ENCODE data around the gene PTPN1. TPM values are rescaled to one million over a fixed set of nuclear protein-coding genes. Genes with fewer than 3 reads are reported as not detected.
"Not testable (repeated sequence)": the region's sequence is repeated elsewhere in the genome, so short reads cannot be mapped to it uniquely, and the experiment has no call there.

Gene PTPN1
- total RNA-seq, 3 donors from 2014 or later: 72.0 to 87.9 (median 72.3) TPM

DNA sequence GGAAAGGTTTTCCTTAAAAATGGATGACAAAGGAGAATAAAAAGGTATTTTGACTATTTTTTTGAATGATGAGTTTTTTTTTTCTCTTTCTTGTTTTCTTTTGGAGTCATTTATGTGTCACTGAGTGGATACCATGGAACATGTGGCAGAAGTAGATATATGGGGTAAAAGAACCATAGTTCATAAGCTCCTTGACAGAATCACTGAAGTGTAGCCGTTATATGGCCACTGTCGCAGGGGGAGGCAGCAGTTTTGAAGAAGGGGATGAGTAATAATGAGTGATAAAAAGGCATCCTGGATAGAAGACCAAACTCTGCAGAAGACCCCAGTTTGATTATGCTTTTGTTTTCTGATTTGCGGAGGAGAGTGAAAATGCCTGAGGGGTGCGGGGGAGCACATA, 15.5 kb downstream of the PTPN1 start:
- DNase-seq: no peak
- no peaks in the 10 kb centered on the region for H3K27me3 Mint-ChIP-seq (ENCODE audit: low read depth)
- no peak for ATAC-seq
- H3K36me3 Mint-ChIP-seq (ENCODE audit: insufficient read depth): peaks cover 14% of the 10 kb centered on the region
- peaks cover 31% of the 10 kb centered on the region for H3K4me1 Mint-ChIP-seq (ENCODE audit: low read depth)
- H3K9me3 Mint-ChIP-seq: no peaks in the 10 kb centered on the region
- no peak overlapping the region for H3K4me3 Mint-ChIP-seq

DNA sequence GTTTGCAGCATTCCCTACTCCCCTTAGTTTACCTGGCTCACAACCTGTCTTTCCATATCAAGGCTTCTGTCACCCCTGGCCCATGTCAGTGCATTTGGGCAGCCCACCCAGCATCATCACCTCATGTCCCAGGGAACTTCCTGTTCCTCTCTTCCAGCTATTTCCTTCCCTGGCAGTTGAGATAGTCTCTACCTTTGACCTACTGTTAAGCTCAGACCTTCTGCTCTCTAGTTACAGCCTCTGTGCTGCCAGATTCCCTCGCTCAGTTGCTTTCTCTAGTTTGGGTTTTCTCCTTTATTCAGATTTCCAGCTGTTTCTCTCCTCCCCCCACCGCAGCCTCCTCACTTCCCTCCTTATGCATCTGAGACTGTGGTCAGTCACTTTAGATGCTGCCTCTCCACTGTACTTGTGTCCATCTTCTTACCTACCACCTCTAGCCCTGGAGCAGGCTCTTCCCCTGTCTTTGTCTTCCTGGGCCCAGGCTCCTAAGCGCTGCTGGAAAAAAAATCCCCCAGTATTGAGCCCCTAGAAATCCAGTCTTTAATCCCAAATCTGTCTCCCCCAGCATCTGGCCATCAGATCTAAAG, 16.3 kb downstream of the PTPN1 start:
- no peak for ATAC-seq
- H3K9me3 Mint-ChIP-seq: no peaks in the 10 kb centered on the region
- peaks cover 26% of the 10 kb centered on the region for H3K4me1 Mint-ChIP-seq (ENCODE audit: low read depth)
- peaks cover 13% of the 10 kb centered on the region for H3K36me3 Mint-ChIP-seq (ENCODE audit: insufficient read depth)
- H3K27me3 Mint-ChIP-seq (ENCODE audit: low read depth): no peaks in the 10 kb centered on the region
- H3K4me3 Mint-ChIP-seq: no peak overlapping the region
- DNase-seq: no peak

DNA sequence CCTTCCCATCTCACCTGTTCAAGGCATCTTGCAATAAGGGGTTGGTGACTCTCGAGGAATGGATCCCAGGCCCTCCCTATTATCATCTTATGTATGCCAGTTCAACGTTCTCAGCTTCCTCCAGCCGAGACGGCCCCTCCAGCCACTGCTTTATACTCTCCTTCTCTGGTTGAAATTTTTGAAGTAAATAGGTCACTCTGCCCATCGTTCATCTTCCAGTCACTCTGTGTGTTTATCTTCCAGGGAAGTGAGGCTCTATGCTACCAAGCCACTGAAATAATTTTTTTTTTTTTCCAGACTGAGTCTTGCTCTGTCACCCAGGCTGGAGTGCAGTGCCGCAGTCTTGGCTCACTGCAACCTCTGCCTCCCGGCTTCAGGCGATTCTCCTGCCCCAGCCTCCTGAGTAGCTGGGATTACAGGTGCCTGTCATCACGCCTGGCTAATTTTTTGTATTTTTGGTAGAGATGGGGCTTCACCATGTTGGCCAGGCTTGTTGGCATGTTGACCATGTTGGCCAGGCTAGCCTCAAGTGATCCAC, 17.0 kb downstream of the PTPN1 start:
- no peak for ATAC-seq
- peaks cover 26% of the 10 kb centered on the region for H3K4me1 Mint-ChIP-seq (ENCODE audit: low read depth)
- H3K36me3 Mint-ChIP-seq (ENCODE audit: insufficient read depth): peaks cover 12% of the 10 kb centered on the region
- H3K9me3 Mint-ChIP-seq: no peaks in the 10 kb centered on the region
- no peak for DNase-seq
- H3K4me3 Mint-ChIP-seq: no peak overlapping the region
- H3K27me3 Mint-ChIP-seq (ENCODE audit: low read depth): no peaks in the 10 kb centered on the region

- peaks cover 10% of the 10 kb centered on the region for H3K36me3 Mint-ChIP-seq (ENCODE audit: insufficient read depth)
- H3K27me3 Mint-ChIP-seq (ENCODE audit: low read depth): no peaks in the 10 kb centered on the region
- ATAC-seq: no peak
- no peak for DNase-seq
- H3K9me3 Mint-ChIP-seq: no peaks in the 10 kb centered on the region
- no peak overlapping the region for H3K4me3 Mint-ChIP-seq
- peaks cover 30% of the 10 kb centered on the region for H3K4me1 Mint-ChIP-seq (ENCODE audit: low read depth)
Observed at GRCh38 chr20:50528129-50528528, 17.9 kb downstream of the PTPN1 start.

DNA sequence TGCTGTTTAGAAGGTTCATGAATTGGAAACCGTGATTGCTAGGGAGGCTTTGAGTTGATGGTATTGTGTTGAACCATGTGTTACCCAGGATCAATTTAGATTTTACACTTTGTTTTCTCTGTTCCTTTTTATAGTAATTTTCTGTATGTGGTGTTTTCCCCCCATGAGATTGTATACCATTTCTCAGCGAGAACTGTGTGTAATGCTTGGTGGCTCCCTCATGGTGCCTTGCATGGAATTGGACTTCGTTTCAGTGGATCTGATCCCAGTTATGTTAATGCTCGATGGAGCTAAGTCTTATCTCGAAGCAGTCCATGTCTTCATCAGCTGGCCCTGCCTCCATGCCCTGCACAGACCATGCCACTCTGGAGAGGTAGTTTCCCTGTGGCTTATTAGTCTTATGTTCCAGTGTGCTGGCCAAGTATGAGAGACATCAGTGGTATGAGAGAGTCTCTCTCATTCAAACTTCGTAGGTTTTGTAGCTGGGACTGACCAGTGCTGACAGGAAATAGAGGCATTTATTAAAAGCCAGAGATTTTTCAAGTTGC, 18.7 kb downstream of the PTPN1 start:
- Mint-ChIP-seq H3K27me3 (ENCODE audit: low read depth) (no peaks in the 10 kb centered on the region), H3K9me3 (no peaks in the 10 kb centered on the region), H3K4me3 (no peak overlapping the region), H3K36me3 (ENCODE audit: insufficient read depth) (peaks cover 10% of the 10 kb centered on the region), H3K4me1 (ENCODE audit: low read depth) (peaks cover 29% of the 10 kb centered on the region)
- ATAC-seq (peak; percentile 51 to 58), DNase-seq (no peak)

- peaks cover 45% of the 10 kb centered on the region for H3K4me1 Mint-ChIP-seq (ENCODE audit: low read depth)
- no peak overlapping the region for H3K4me3 Mint-ChIP-seq
- no peaks in the 10 kb centered on the region for H3K9me3 Mint-ChIP-seq
Observed at GRCh38 chr20:50532221-50532620, 22.0 kb downstream of the PTPN1 start.

DNA sequence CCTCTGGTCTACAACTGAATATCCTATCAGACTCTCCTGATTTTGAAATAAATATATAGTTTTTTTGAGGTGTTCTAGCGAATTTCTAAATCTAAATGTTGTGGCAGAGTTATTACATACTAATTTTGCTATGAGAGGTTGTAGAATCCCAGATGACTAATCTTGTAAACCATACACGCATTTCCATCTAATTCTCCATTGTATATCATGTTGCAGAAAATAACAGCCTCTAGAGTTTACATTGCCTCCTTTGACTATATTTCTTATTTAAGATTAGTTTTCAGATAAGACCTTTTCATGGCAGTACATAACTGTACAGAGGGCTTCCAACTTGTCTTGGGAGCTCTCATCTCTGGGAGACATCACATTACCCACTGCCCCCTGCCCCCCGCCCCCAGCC, 22.9 kb downstream of the PTPN1 start:
- H3K27me3 Mint-ChIP-seq (ENCODE audit: low read depth): no peaks in the 10 kb centered on the region
- ATAC-seq (peak in 1 of 2 donors; percentile 28), DNase-seq (no peak)
- peaks cover 53% of the 10 kb centered on the region for H3K4me1 Mint-ChIP-seq (ENCODE audit: low read depth)
- no peaks in the 10 kb centered on the region for H3K9me3 Mint-ChIP-seq
- no peak overlapping the region for H3K4me3 Mint-ChIP-seq
- H3K36me3 Mint-ChIP-seq (ENCODE audit: insufficient read depth): peaks cover 16% of the 10 kb centered on the region

More at GRCh38 chr20:50532221-50532620, 22.0 kb downstream of the PTPN1 start:
- ATAC-seq: no peak
- H3K27me3 Mint-ChIP-seq (ENCODE audit: low read depth): no peaks in the 10 kb centered on the region
- H3K36me3 Mint-ChIP-seq (ENCODE audit: insufficient read depth): peaks cover 11% of the 10 kb centered on the region
- DNase-seq: no peak

- Mint-ChIP-seq H3K27me3 (ENCODE audit: low read depth) (no peaks in the 10 kb centered on the region), H3K36me3 (ENCODE audit: insufficient read depth) (peaks cover 16% of the 10 kb centered on the region), H3K4me3 (no peak overlapping the region), H3K9me3 (no peaks in the 10 kb centered on the region), H3K4me1 (ENCODE audit: low read depth) (peaks cover 57% of the 10 kb centered on the region)
- ATAC-seq (no peak), DNase-seq (no peak)
Observed at GRCh38 chr20:50533464-50533863, 23.3 kb downstream of the PTPN1 start.

DNA sequence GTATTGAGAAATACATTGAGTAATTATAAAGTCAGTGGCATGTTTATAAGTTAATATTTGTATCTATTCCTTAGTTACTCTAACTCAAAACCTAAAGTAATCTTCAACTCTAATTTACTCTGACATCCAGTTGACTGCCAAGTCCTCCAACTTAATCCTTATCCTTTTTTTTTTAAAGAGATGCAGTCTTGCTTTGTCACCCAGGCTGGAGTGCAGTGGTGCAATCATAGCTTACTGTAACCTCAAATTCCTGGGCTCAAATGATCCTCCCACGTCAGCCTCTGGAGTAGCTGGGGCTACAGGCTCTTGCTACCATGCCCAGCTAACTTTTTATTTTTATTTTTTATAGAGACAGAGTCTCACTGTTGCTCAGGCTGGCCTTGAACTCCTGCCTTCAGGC, 24.4 kb downstream of the PTPN1 start:
- Mint-ChIP-seq H3K4me1 (ENCODE audit: low read depth) (peaks cover 62% of the 10 kb centered on the region), H3K36me3 (ENCODE audit: insufficient read depth) (peaks cover 10% of the 10 kb centered on the region), H3K9me3 (no peaks in the 10 kb centered on the region), H3K4me3 (no peak overlapping the region), H3K27me3 (ENCODE audit: low read depth) (no peaks in the 10 kb centered on the region)
- ATAC-seq (no peak), DNase-seq (no peak)

DNA sequence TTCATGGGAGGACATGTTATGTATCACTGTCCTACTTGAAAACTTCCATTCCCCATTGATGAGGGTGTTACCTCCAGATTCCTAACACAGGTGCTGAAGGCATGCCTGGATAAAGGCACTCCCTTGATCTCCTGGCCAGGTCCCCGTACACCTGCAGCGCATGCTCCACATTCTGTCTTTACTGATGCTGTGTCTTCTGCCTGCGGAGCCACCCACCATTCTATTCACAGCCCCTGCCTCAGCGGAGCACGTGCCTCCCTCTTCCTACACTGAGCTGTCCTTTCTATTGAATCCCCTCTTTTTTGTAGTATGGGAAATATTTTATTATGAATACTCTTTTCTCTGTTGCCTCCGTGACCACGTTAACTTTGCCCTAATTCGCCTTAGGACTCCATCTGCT, 25.0 kb downstream of the PTPN1 start:
- H3K9me3 Mint-ChIP-seq: no peaks in the 10 kb centered on the region
- H3K4me3 Mint-ChIP-seq: no peak overlapping the region
- no peak for DNase-seq

DNA sequence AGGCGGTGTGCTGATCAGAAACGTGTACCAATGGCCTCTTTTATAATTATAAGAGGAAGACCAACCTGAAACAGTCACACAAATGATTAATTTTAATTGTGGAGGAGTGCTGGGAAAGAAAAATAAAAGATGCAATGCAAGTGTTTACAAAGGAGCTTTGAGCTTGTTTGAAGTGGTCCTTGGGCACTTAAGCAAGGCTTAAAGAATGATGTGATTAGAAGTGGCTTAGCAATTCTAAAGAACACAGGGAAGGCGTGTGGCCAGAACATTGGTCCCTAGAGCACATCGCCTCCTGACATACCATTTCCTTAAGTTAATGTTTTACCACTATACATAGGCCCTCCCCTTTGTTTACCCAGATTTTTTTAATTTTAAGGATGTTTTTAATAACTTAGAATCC, 26.1 kb downstream of the PTPN1 start:
- Mint-ChIP-seq H3K4me1 (ENCODE audit: low read depth) (peaks cover 71% of the 10 kb centered on the region), H3K9me3 (no peaks in the 10 kb centered on the region)
- DNase-seq: no peak

More for the DNA sequence above, 25.0 kb downstream of the PTPN1 start:
- Mint-ChIP-seq H3K27me3 (ENCODE audit: low read depth) (no peaks in the 10 kb centered on the region), H3K36me3 (ENCODE audit: insufficient read depth) (peaks cover 10% of the 10 kb centered on the region), H3K4me1 (ENCODE audit: low read depth) (peaks cover 63% of the 10 kb centered on the region)
- ATAC-seq: no peak

GRCh38 chr20:50537546-50538201, 27.5 kb downstream of the PTPN1 start:
- H3K27me3 Mint-ChIP-seq (ENCODE audit: low read depth): no peaks in the 10 kb centered on the region
- peak overlapping the region; percentile 1 for H3K4me3 Mint-ChIP-seq
- DNase-seq (no peak), ATAC-seq (no peak)
- peaks cover 8% of the 10 kb centered on the region for H3K36me3 Mint-ChIP-seq (ENCODE audit: insufficient read depth)
- peaks cover 73% of the 10 kb centered on the region for H3K4me1 Mint-ChIP-seq (ENCODE audit: low read depth)
- no peaks in the 10 kb centered on the region for H3K9me3 Mint-ChIP-seq

More for the DNA sequence above, 26.1 kb downstream of the PTPN1 start:
- Mint-ChIP-seq H3K4me3 (no peak overlapping the region), H3K36me3 (ENCODE audit: insufficient read depth) (peaks cover 10% of the 10 kb centered on the region), H3K27me3 (ENCODE audit: low read depth) (no peaks in the 10 kb centered on the region)
- ATAC-seq: no peak

DNA sequence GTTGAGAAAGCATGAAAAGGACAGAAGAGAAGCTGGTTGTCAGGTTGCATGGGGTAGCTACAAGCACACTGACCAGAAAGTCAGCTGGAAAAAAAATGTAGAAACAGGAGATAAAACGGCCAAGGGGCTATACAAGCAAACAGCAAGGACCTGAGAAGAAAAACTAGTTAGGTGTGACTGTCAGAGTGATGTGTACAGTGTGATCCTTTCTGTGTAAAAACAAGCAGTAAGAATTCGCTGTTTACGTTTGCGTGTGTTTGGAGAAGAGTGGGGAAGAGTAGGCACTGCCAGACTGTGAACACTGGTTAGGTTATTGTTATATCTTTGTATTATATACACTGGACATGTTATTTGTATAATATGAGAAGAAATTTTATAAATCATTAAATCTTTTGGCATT, 28.1 kb downstream of the PTPN1 start:
- H3K4me1 Mint-ChIP-seq (ENCODE audit: low read depth): peaks cover 71% of the 10 kb centered on the region
- no peak for DNase-seq
- H3K36me3 Mint-ChIP-seq (ENCODE audit: insufficient read depth): peaks cover 8% of the 10 kb centered on the region
- H3K27me3 Mint-ChIP-seq (ENCODE audit: low read depth): no peaks in the 10 kb centered on the region
- ATAC-seq: no peak
- peak overlapping the region; percentile 1 for H3K4me3 Mint-ChIP-seq
- H3K9me3 Mint-ChIP-seq: no peaks in the 10 kb centered on the region

DNA sequence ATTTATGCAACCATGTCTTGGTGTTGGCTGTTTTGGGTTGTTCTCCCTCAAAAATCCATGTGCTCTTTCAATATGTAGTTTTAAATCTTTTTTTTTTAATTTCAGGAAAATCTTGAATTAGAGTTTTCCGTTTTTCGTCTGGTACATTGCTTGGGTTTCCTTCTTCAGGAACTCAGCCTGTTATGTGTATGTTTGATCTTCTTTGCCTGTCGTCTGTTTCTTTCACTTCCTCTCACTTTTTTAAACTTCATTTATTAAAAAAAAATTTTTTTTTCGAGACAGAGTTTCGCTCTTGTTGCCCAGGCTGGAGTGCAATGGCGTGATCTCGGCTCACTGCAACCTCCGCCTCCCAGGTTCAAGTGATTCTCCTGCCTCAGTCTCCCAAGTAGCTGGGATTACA, 29.6 kb downstream of the PTPN1 start:
- H3K27me3 Mint-ChIP-seq (ENCODE audit: low read depth); DNase-seq; ATAC-seq; H3K4me3 Mint-ChIP-seq; H3K9me3 Mint-ChIP-seq: not testable (repeated sequence)
- H3K4me1 Mint-ChIP-seq (ENCODE audit: low read depth): peaks cover 71% of the 10 kb centered on the region
- H3K36me3 Mint-ChIP-seq (ENCODE audit: insufficient read depth): peaks cover 11% of the 10 kb centered on the region

Data from activated T-cell treated with anti-CD3 and anti-CD28 coated beads, Interleukin-2, amount 50 U/mL, for 4 hours (primary cell).